ENCODE measurements around the gene FAU.

FAU gene

GRCh38 chr11:65078151-65078550, 43.8 kb downstream of the FAU start:
- peak; percentile 45 for DNase-seq (ENCODE audit: low spot score)

GRCh38 chr11:65077451-65077850, 44.5 kb downstream of the FAU start:
- peak; percentile 26 for DNase-seq (ENCODE audit: low spot score)

DNA sequence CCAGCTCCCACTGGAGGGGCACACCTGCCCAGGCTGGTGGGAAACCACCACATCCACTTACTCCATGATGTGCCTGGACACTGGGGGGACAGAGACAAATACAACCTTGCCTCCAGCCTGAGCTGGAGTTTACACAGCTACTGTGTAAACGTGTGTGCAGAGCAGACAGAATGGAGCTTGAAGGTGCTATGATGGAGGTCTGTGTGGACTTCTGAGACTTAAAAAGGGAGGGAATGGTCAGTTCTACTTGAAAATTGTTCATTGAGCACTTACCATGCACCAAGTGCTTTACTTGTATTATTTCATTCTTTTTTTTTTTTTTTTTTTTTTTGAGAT, 49.3 kb downstream of the FAU start:
- no peak for DNase-seq (ENCODE audit: low spot score)

DNA sequence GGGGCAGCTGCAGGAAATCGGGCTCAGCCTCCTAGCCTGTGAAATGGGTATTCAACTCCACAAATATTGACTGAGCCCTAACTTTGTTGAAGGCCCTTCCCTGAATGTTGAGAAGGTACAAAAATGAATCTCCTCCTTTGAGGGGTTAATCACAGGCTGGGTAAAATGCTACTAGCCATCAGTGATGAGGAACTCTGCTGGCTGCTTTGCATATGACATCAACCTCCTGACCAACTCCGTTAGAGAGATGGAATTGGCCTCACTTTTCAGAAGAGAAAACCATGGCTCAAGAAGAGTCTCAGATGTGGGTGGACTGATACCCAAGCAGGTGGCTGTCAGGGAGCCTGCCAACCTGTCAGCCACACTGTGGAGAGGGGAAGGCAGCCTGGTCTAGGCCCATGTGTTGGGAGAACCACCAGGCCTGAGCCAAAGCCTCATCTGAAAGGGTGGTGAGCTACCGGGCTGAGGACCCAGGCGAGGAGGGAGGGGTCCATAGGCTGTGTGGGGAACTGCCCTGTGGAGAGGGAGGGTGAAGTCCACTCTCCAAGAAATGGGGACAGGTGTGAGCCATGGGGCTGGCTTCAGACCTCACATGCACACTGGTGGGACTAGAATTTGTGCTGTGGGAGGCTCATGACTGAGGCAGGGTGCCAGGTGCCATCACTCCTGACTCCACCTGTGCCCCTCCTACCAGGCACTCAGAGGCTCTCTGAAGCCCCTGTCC, 49.9 kb downstream of the FAU start:
- DNase-seq (ENCODE audit: low spot score): no peak
